Measurements from ENCODE around the gene HDAC11.

HDAC11 gene

DNA sequence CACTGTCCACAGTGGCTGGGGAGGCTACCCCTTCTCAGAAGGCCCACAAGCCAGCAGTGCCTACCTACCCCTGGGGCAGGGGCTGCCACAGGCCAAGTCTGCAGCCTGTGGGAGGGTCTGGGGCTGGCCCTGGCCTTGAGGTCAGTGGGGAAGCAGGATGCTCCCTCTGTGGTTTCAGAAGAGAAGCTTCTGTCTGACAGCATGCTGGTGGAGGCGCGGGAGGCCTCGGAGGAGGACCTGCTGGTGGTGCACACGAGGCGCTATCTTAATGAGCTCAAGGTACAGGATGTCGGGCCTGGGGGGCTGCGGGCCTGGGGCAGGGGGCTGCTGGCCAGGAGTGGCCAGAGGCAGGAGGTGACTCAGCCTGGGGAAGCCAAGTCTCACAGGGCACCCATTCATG is 3.2 kb downstream of the HDAC11 start:
- no peak for TF ChIP-seq GATA2 (IDR thresholded peaks at IDR 0.05; ENCODE audit: low read depth, low read length)
- no peak for TF ChIP-seq GATA3 (IDR thresholded peaks at IDR 0.05; ENCODE audit: low read depth, low read length)

DNA sequence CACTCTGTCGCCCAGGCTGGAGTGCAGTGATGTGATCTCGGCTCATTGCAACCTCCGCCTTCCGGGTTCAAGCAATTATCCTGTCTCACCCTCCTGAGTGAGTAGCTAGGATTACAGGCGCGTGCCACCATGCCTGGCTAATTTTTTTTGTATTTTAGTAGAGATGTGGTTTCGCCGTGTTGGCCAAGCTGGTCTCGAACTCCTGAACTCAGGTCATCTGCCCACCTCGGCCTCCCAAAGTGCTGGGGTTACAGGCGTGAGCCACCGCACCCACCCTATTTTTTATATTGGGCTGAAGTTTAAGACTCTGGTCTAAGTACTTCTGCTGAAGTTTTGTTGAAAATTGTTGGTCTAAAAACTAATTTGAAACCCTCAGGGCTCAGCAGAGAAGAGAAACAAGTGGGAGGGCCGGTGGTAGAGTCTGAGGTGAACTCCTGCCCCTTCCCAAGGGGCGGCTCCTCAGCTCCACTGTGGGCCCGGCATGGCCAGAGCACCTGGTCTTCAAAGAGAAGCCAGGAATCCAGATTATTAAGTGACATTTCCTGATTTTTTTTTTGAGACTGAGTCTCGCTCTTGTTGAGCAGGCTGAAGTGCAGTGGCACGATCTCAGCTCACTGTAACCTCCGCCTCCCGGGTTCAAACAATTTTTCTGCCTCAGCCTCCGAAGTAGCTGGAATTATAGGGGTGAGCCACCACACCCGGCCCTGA is 4.0 kb downstream of the HDAC11 start:
- no peak for TF ChIP-seq GATA3 (IDR thresholded peaks at IDR 0.05; ENCODE audit: low read depth, low read length)

DNA sequence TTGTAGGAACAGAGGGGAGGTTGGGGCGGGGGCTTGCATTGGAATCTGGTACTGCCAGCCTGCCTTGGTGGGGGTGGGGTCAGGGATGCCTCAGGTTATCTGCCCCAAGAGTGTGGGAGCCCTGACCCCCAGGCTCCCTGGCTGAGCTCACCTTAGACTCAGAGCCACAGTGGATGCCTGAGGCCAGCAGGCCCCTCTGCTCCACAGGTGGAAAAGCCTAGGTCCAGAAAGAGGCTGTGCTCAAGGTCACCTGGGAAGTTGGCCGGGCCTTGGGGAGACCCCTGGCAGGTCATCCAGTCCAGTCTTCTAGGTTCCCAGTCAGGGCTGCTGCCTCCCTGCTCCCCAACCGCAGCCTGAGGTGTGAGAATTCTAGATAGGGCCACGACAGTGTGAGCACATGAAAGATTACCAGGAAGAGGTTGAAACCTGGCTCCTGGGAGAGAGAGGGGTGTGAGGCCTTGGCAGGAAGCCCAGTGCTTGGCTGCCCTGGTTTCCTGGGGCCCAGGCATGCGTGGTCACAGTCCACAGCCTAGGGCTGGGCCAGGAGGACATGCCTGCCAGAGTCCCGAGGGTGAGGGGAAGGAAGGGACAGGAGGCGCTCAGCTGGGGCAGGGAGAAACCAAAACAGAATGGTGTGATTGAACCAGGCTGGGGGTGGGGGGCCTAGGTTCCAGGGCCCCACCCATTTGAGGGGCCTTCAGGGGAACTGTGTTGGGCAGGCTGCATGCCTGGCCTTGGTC is 4.9 kb downstream of the HDAC11 start:
- no peak for TF ChIP-seq GATA3 (IDR thresholded peaks at IDR 0.05; ENCODE audit: low read depth, low read length)
- TF ChIP-seq GATA2 (IDR thresholded peaks at IDR 0.05; ENCODE audit: low read depth, low read length): no peak

DNA sequence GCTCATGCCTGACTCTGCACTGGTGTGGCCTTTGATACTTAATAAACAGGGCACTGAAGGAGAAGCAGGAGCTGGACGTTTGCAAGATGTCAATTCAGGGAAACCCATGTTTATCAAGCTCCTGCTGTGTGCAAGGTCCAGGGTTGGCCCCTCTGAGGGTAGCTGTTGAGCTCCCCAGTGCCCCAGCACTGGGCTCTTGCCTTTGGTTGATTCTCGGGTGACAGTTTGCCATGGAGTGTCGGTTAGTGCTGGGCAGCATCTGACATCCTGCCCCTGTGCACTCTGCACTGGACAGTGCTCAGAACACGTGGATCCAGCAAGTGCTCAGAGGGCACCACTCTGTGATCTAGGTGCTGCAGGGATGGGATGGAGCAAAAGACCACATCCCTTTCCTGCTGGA is 7.3 kb downstream of the HDAC11 start:
- no peak for TF ChIP-seq GATA2 (IDR thresholded peaks at IDR 0.05; ENCODE audit: low read depth, low read length)
- TF ChIP-seq GATA3 (IDR thresholded peaks at IDR 0.05; ENCODE audit: low read depth, low read length): no peak

DNA sequence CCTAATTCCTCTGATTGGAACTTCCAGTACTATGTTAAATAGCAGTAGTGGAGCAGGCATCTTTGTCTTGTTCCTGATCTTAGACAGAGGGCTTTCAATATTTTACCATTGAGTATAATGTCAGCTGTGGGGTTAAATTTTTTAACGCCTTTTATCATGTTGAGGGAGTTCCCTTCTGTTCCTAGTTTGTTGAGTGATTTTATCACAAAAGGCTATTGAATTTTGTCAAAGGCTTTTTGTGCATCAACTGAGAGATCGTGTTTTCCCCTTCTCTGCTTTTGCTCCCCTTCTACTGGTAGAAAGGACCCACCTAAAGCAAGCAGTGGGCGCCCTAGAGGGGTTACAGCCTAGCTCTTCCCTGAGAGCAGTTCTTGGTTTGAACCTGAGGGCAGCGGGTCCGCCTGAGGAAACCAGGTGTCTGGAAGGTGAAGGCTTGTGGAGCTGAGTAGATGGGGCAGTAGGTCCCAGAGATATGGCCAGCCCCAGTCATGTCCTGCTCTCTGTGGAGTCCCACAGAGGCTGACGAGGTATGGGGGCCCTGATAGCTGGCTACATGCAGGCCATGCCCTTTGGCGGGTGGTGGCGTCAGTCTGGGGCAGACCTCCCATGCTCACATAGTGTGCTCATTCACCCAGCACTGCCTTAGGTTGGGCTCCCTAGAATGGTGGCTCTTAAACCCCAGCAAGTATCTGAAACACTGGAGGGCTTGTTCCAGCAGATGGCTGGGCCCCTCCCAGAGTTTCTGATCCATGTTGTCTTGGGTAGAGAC is 11.3 kb downstream of the HDAC11 start:
- TF ChIP-seq GATA2 (IDR thresholded peaks at IDR 0.05; ENCODE audit: low read depth, low read length): no peak
- TF ChIP-seq GATA3 (IDR thresholded peaks at IDR 0.05; ENCODE audit: low read depth, low read length): no peak

DNA sequence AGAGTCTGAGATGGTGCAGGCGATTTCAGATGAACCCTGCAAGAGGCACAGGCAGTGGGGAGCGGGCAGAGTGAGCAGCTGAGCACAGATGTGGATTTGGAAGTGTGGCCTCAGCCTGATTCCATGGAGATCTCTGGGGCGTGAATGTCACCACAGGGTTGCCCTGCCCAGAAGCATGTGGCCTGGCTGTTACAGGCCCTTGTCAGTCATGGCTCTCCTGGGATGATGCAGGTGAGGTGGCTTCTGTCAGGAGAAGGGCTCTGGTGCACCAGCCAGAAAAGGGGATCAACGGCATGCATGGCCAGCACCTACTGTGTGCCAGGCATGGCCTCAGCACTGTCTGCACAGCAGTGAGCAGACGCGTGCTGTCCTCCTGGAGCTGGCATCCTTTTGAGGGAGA is 11.9 kb downstream of the HDAC11 start:
- TF ChIP-seq GATA3 (IDR thresholded peaks at IDR 0.05; ENCODE audit: low read depth, low read length) (no peak), GATA2 (IDR thresholded peaks at IDR 0.05; ENCODE audit: low read depth, low read length) (no peak)

DNA sequence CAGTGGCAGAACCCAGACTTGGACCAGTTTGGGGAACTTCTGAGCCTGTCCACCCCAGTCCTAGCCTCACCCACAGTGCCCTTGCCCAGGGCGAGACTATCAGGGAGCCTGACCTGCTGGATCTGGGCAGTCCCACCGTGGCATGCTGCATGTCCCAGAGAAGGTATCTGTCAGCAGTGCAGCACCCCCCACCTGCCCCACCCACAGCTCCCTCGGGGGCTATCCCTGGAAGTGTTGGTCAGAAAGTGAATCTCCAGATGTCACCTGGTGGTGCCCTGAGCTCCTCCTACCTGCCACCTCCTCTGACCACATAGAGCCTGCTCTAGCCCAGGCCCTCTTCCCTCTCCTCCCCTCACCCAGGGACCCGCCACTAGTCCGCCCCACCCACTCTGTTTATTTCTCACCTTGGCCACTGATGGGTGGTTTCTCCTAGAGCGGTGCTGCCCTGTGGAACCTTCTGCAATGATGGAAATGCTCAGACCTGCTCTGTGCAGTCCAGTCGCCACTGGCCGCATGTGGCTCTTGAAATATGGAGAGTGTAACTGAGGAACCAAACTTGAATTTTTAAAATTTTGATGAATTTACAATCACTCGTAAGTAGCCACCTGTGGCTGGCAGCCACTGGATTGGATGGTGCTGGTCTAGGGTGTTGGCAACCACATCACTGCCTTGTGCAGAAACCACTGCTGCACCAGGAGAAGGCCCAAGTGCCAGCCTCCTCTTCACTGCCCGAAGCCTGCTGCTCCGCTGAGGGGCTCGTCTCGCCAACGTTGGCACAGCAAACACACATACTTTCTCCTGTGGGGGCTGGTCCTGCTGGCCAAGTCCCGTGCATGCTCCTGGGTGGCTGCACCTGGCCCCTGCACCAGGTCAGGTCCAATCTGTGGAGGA is 13.1 kb downstream of the HDAC11 start:
- no peak for TF ChIP-seq GATA2 (IDR thresholded peaks at IDR 0.05; ENCODE audit: low read depth, low read length)
- no peak for TF ChIP-seq GATA3 (IDR thresholded peaks at IDR 0.05; ENCODE audit: low read depth, low read length)

DNA sequence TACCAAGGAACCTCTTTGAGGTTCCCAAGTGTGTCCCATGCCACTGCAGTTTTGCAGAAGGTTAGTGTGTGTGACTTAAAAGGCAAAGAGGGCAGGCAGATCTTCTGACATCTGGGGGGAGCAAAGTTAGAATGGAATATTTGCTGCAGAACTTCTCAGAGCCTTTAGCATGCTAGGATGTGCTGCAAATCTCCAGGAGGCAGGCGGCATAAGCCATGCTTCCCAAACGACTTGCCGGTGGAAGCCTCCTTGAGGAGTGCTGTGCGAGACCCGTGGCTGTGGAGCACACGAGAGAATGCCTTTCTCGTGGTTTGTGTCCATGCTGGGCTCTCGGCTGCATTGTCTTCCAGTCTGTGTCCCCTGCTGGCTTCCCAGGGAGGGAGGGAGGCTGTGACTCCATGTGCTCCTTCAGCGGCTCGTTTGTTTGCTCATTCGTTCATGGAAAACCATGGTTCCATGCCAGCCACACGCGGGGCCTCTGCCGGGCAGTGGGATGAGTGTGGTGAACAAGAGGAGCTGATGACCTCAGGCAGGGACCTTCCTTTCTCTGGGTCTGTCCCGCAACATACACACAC is 13.8 kb downstream of the HDAC11 start:
- TF ChIP-seq GATA3 (IDR thresholded peaks at IDR 0.05; ENCODE audit: low read depth, low read length) (no peak), GATA2 (IDR thresholded peaks at IDR 0.05; ENCODE audit: low read depth, low read length) (no peak)

DNA sequence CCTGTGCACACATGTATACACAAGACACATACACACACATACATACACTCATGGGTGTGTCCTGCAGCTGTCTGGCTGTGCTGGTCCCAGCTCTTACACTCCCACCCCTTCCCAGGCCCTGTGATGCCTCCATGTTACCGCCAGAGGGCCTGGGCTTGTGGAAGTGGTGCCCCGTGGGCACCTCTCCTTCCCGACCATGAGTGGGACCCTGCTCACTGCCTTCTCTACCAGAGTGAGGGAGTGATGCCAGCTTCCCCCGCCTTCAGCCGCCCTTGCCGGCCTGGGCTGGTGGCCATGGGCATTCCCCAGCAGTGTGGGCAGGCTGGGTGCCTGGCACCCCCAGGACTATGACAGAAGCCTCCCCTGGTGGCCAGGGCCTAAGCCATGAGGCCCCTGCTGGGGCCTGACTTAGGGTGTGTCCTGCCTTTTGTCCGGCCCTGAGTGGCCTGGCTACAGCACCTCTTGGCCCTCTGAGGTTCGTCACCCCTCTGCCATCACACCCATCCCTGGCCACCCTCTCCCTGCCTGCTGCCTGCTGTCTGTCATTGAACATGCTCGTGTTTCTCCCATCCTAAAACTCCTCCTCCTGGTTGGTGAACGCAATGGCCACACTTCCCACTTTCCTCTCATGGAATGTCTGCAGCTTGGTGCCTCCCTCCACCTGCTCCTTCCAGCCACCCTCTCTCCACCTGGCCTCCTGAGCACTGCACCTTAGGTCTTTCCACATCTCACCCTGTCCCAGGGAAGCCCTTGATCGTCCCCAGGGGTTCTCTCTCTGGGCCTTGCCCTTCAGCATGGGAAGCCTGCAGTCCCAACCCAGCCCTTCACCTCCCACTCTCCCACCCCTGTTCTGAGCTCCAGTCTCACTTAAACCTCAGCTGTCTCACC is 14.6 kb downstream of the HDAC11 start:
- TF ChIP-seq GATA3 (IDR thresholded peaks at IDR 0.05; ENCODE audit: low read depth, low read length) (no peak), GATA2 (IDR thresholded peaks at IDR 0.05; ENCODE audit: low read depth, low read length) (no peak)

DNA sequence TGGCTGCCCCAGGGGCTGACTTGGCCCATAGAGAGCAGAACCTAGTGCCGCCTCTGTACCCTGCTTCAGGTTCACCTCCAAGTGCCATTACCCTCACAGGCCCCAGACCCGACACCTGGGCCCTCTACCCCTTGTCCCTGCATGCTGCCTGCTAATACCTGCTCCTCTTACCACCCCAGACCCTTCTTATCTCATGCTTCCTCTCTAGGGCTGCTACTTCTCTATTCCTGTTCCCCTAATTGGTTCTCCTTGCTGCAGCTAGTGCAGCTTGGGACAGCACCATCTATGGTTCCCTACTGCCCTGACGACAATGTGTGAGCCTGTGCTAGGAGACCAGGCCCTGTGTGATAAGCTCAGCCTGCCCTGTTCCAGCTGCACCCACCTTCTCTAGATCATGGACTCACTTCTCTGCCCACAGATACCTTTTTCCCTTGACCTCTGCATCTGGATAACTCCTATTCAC is 15.3 kb downstream of the HDAC11 start:
- TF ChIP-seq GATA3 (IDR thresholded peaks at IDR 0.05; ENCODE audit: low read depth, low read length): no peak
- no peak for TF ChIP-seq GATA2 (IDR thresholded peaks at IDR 0.05; ENCODE audit: low read depth, low read length)

DNA sequence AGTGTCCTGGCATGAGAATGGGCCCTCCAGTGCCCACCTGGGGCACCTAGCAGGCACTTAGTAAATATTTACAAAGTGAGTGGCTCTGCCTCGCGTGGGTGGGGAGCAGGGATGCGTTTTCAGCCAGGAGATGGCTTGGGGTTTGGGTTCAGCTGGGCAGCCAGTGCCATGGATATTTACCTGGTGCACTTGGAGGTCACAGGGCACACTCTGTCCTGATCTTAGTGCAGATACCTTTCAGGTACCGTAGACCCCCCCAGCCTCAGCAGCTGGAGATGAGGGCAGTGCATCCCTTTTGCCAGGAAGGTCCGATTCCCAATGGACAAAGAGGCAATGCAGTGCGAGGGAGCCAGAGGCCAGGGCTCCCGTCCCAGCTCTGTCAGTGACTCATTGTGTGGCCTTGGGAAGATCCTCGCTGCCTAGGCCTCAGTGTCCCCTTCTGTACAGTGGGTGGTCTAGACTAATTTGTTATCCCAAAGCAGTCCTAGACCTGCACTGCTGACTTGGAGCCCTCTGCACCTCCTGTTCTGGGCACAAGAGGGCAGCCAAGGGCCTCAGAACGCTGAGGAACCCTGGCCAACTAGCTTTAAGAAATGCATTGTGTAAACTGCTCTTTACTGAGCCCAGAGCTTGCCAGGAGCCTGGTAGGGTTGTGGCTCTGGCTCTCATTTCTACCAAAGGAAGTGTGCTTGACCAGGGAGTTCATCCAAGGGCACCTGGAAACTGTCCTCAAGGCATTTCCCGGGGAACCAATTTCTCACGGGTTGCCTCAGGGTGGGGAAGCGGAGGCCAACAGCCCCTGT is 16.0 kb downstream of the HDAC11 start:
- TF ChIP-seq GATA2 (IDR thresholded peaks at IDR 0.05; ENCODE audit: low read depth, low read length): no peak
- no peak for TF ChIP-seq GATA3 (IDR thresholded peaks at IDR 0.05; ENCODE audit: low read depth, low read length)

DNA sequence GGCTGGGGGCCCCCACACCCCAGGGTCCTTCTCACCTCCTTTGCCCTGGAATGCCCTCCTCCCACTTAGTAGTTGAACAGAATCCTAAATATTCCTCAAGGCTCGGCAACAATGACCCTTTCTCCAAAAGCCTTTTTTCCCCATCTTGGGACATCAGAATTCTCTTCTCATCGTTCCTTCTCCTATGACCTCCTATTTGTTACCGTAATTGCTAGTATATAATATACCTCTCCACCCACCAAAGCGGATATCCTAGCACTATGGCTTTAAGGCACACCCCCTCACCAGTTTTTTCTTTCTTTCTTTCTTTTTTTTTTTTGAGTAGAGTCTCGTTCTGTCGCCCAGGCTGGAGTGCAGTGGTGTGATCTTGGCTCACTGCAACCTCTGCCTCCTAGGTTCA is 16.8 kb downstream of the HDAC11 start:
- no peak for TF ChIP-seq GATA2 (IDR thresholded peaks at IDR 0.05; ENCODE audit: low read depth, low read length)
- no peak for TF ChIP-seq GATA3 (IDR thresholded peaks at IDR 0.05; ENCODE audit: low read depth, low read length)
